GM23338 (cell line): ENCODE measurements around the gene MAD1L1. TPM values are rescaled to one million over a fixed set of nuclear protein-coding genes. Genes with fewer than 3 reads are reported as not detected.

Experiments used
- ATAC-seq: fragments of 200-7000 bp; cut with Tn5 transposase; 3 replicates; pipeline ENCODE4 v1.9.1; 2020
- DNase-seq: peaks from one replicate; pipeline ENCODE4 v3.0.0-alpha.2; 2015; ENCODE audit warnings: low spot score
- H2AFZ ChIP-seq: fragments of 200-600 bp; sonication (generic); 2 replicates; pipeline ENCODE4 v1.8.0; 2016; ENCODE audit warnings: antibody characterized with exemption, mild to moderate bottlenecking, moderate library complexity
- H3F3A ChIP-seq: fragments of 200-600 bp; sonication (generic); replicated peaks from 2 replicates; pipeline ENCODE4 v1.8.0; 2017; ENCODE audit warnings: antibody characterized with exemption, mixed run types, low read depth
- H3K27ac ChIP-seq: fragments of 200-600 bp; sonication (generic); 2 replicates; pipeline ENCODE4 v1.6.1; 2016; ENCODE audit warnings: low read depth
- H3K27me3 ChIP-seq: fragments of 200-600 bp; sonication (generic); 2 replicates; pipeline ENCODE4 v1.8.0; 2016; ENCODE audit warnings: mild to moderate bottlenecking, mixed run types, moderate library complexity; ENCODE audit not compliant: insufficient read depth
- H3K36me3 ChIP-seq: fragments of 200-600 bp; sonication (generic); 2 replicates; pipeline ENCODE4 v1.8.0; 2016; ENCODE audit warnings: mild to moderate bottlenecking; ENCODE audit not compliant: insufficient read depth
- H3K4me1 ChIP-seq: fragments of 200-600 bp; sonication (generic); 2 replicates; pipeline ENCODE4 v1.8.0; 2016; ENCODE audit warnings: mild to moderate bottlenecking, moderate library complexity; ENCODE audit not compliant: insufficient read depth
- H3K4me2 ChIP-seq: fragments of 200-600 bp; sonication (generic); 2 replicates; pipeline ENCODE4 v1.7.1; 2017; ENCODE audit warnings: mixed run types
- H3K4me3 ChIP-seq: fragments of 200-600 bp; sonication (generic); 2 replicates; pipeline ENCODE4 v1.6.1; 2016; ENCODE audit warnings: mixed run types
- H3K79me2 ChIP-seq: fragments of 200-600 bp; sonication (generic); replicated peaks from 2 replicates; pipeline ENCODE4 v1.8.0; 2017; ENCODE audit warnings: mild to moderate bottlenecking; ENCODE audit not compliant: insufficient read depth
- H3K9me2 ChIP-seq: fragments of 200-600 bp; sonication (generic); 2 replicates; pipeline ENCODE4 v1.8.0; 2017; ENCODE audit not compliant: insufficient read depth
- H4K20me1 ChIP-seq: fragments of 200-600 bp; sonication (generic); replicated peaks from 2 replicates; pipeline ENCODE4 v1.8.0; 2017; ENCODE audit warnings: mild to moderate bottlenecking; ENCODE audit not compliant: insufficient read depth
- H3K27ac Mint-ChIP-seq: 2 replicates; pipeline ENCODE4 v1.8.0; 2020; ENCODE audit warnings: inconsistent platforms, mild to moderate bottlenecking, moderate library complexity, mixed read lengths
- H3K27me3 Mint-ChIP-seq: 3 replicates; pipeline ENCODE4 v1.8.0; 2022; ENCODE audit warnings: low read depth, mild to moderate bottlenecking, moderate library complexity, mixed read lengths, inconsistent platforms; ENCODE audit not compliant: insufficient read depth, poor library complexity
- H3K36me3 Mint-ChIP-seq: 3 replicates; pipeline ENCODE4 v1.8.0; 2021; ENCODE audit warnings: low read depth, mild to moderate bottlenecking, inconsistent platforms, moderate library complexity, mixed read lengths
- H3K4me1 Mint-ChIP-seq: 3 replicates; pipeline ENCODE4 v1.8.0; 2020; ENCODE audit warnings: mild to moderate bottlenecking, inconsistent platforms, mixed read lengths
- H3K4me3 Mint-ChIP-seq: 3 replicates; pipeline ENCODE4 v1.8.0; 2021; ENCODE audit warnings: moderate library complexity, mild to moderate bottlenecking, inconsistent platforms, mixed read lengths
- H3K9me3 Mint-ChIP-seq: 3 replicates; pipeline ENCODE4 v1.8.0; 2020; ENCODE audit warnings: moderate library complexity, mild to moderate bottlenecking, inconsistent platforms, mixed read lengths
- CREB1 ChIP-seq: fragments of 250-450 bp; sonication (Bioruptor Pico); IDR thresholded peaks from 2 replicates; pipeline ENCODE4 v1.5.0; 2020; ENCODE audit warnings: low read depth, mild to moderate bottlenecking, moderate library complexity
- CTCF ChIP-seq, 2 experiments: fragments of 200-600 bp in 1 of 2; sonication (generic) in 1 of 2; conservative IDR thresholded peaks; 2 replicates each; pipeline versions ENCODE4 v1.5.1 to v1.6.1; 2016 to 2017; ENCODE audit warnings: antibody characterized with exemption in 2 of 2, low read depth in 2 of 2, mild to moderate bottlenecking in 2 of 2, moderate library complexity in 1 of 2
- ETS1 ChIP-seq: IDR thresholded peaks from 2 replicates; pipeline ENCODE4 v1.6.1; 2016; ENCODE audit warnings: antibody characterized with exemption
- EZH2 ChIP-seq: fragments of 200-600 bp; sonication (generic); IDR thresholded peaks from one replicate; pipeline ENCODE4 v1.8.0; 2017; ENCODE audit warnings: antibody characterized with exemption, mild to moderate bottlenecking, low read depth; ENCODE audit not compliant: unreplicated experiment
- JUNB ChIP-seq: IDR thresholded peaks from one replicate; pipeline ENCODE4 v1.6.1; 2016; ENCODE audit warnings: antibody characterized with exemption; ENCODE audit not compliant: unreplicated experiment
- POLR2AphosphoS5 ChIP-seq: IDR thresholded peaks from 2 replicates; pipeline ENCODE4 v1.6.1; 2016; ENCODE audit warnings: antibody characterized with exemption, low read depth
- STAT1 ChIP-seq: IDR thresholded peaks from one replicate; pipeline ENCODE4 v1.6.1; 2016; ENCODE audit warnings: antibody characterized with exemption; ENCODE audit not compliant: unreplicated experiment
- ZNF114 ChIP-seq: fragments of 250-450 bp; sonication (Bioruptor Pico); IDR thresholded peaks from 2 replicates; pipeline ENCODE4 v1.5.0; 2020; ENCODE audit warnings: mild to moderate bottlenecking, moderate library complexity
- ZNF331 ChIP-seq: fragments of 250-450 bp; sonication (Bioruptor Pico); IDR thresholded peaks from 2 replicates; pipeline ENCODE4 v1.5.0; 2020; ENCODE audit warnings: low read depth, mild to moderate bottlenecking, moderate library complexity
- ZNF462 ChIP-seq: fragments of 250-450 bp; sonication (Bioruptor Pico); IDR thresholded peaks from 2 replicates; pipeline ENCODE4 v1.5.0; 2020; ENCODE audit warnings: mild to moderate bottlenecking, moderate library complexity
- polyA plus RNA-seq: library from polyadenylated mRNA; unstranded; fragments of >200 nt; fragmentation: Nextera tagmentation; extraction: Ambion mirVana; gene quantifications from 2 replicates; pipeline ENCODE4 v1.2.1, GENCODE V29; 2016
- total RNA-seq: library from RNA; depleted of rRNA; stranded (reverse); fragments of >200 nt; shearing (Covaris generic); gene quantifications from 2 replicates; pipeline ENCODE4 v1.2.3, GENCODE V29; 2014

MAD1L1 gene
- total and polyA plus RNA-seq, 2 experiments from 2014 or later: 40.3 to 59.3 TPM

- TF ChIP-seq CTCF (conservative IDR thresholded peaks at IDR 0.05; ENCODE audit: low read depth in 2 of 2) (no peak), CREB1 (CRISPR knock-in tag) (no peak), ETS1 (no peak)
Measured at GRCh38 chr7:2154831-2155230, 77.9 kb downstream of the MAD1L1 start (continued).

DNA sequence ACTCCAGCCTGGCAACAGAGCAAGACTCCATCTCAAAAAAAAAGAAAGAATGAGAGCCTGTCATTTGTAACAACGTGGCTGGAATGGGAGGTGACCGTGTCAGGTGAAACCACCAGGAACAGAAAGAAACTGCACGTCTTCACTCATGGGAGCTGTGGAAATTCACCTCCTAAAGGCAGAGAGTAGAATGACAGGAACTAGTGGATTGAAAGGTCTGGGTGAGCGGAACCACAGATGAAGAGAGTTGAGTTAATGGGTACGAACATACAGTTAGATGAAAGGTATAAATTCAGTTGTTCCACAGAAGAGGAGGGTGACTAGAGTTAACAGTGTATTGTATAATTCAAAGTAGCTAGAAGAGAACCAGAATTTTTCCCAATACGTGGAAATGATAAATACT is 78.6 kb downstream of the MAD1L1 start:
- Histone ChIP-seq H3K4me1 (no peaks in the 10 kb centered on the region), H2AFZ (no peak overlapping the region), H3K4me2 (no peak overlapping the region), H3K79me2 (peaks cover 25% of the 10 kb centered on the region), H3K27me3 (no peaks in the 10 kb centered on the region), H4K20me1 (peaks cover 5% of the 10 kb centered on the region; the same call in 1 of the 2 replicates), H3K4me3 (no peak overlapping the region), H3K9me2 (no peaks in the 10 kb centered on the region), H3K36me3 (no peaks in the 10 kb centered on the region), H3K27ac (no peak overlapping the region), H3F3A (no peaks in the 10 kb centered on the region)
- H3K27me3 Mint-ChIP-seq: peaks cover 12% of the 10 kb centered on the region
- H3K4me3 Mint-ChIP-seq: no peak overlapping the region
- DNase-seq (no peak), ATAC-seq (no peak)
- H3K36me3 Mint-ChIP-seq: peaks cover 3% of the 10 kb centered on the region; the same call in 1 of the 3 replicates
- H3K4me1 Mint-ChIP-seq: peaks cover 23% of the 10 kb centered on the region
- TF ChIP-seq CREB1 (CRISPR knock-in tag) (no peak), ZNF114 (CRISPR knock-in tag) (no peak), STAT1 (no peak), POLR2AphosphoS5 (no peak), ZNF462 (no peak), ZNF331 (CRISPR knock-in tag) (no peak), EZH2 (no peak), ETS1 (no peak), JUNB (no peak), CTCF (conservative IDR thresholded peaks at IDR 0.05; ENCODE audit: low read depth in 2 of 2) (no peak)
- H3K27ac Mint-ChIP-seq: no peak overlapping the region
- no peaks in the 10 kb centered on the region for H3K9me3 Mint-ChIP-seq
